Measurements from ENCODE around the gene USP33. TPM values are rescaled to one million over a fixed set of nuclear protein-coding genes. Genes with fewer than 3 reads are reported as not detected.
"Not testable (repeated sequence)": the region's sequence is repeated elsewhere in the genome, so short reads cannot be mapped to it uniquely, and the experiment has no call there.

USP33 gene
- total RNA-seq, 4 donors from 2014 or later: 67.1 to 193 (median 123) TPM

DNA sequence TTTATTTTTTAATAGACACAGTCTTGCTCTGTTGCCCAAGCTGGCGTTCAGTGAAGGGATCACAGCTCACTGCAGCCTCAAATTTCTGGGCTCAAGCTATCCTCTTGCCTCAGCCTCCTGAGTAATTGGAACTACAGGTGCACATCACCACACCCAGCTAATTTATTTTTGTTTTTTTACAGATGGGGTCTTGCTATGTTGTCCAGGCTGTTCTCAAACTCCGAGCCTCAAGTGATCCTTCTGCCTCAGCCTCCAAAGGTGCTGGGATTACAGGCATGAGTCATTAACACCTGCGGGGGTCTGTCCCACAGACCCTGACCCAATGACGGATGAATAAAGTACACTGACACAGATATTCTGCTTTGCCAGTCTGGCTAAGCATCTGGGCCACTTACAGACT, 43.6 kb downstream of the USP33 start:
- no peaks in the 10 kb centered on the region for H3K9me3 ChIP-seq
- H3K4me1 ChIP-seq: no peaks in the 10 kb centered on the region
- H3K4me3 ChIP-seq: no peak overlapping the region
- intact Hi-C loops (cut with DNase I; ENCODE audit: low total_unique reads): no loop called here
- no peaks in the 10 kb centered on the region for H3K27me3 ChIP-seq
- no peak overlapping the region for H3K27ac ChIP-seq
- TF ChIP-seq POLR2A (IDR thresholded peaks at IDR 0.05): no peak
- TF ChIP-seq, protein P1, sequence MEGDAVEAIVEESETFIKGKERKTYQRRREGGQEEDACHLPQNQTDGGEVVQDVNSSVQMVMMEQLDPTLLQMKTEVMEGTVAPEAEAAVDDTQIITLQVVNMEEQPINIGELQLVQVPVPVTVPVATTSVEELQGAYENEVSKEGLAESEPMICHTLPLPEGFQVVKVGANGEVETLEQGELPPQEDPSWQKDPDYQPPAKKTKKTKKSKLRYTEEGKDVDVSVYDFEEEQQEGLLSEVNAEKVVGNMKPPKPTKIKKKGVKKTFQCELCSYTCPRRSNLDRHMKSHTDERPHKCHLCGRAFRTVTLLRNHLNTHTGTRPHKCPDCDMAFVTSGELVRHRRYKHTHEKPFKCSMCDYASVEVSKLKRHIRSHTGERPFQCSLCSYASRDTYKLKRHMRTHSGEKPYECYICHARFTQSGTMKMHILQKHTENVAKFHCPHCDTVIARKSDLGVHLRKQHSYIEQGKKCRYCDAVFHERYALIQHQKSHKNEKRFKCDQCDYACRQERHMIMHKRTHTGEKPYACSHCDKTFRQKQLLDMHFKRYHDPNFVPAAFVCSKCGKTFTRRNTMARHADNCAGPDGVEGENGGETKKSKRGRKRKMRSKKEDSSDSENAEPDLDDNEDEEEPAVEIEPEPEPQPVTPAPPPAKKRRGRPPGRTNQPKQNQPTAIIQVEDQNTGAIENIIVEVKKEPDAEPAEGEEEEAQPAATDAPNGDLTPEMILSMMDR (IDR thresholded peaks at IDR 0.05): no peak
- no peaks in the 10 kb centered on the region for H3K36me3 ChIP-seq
- DNase-seq: no peak

DNA sequence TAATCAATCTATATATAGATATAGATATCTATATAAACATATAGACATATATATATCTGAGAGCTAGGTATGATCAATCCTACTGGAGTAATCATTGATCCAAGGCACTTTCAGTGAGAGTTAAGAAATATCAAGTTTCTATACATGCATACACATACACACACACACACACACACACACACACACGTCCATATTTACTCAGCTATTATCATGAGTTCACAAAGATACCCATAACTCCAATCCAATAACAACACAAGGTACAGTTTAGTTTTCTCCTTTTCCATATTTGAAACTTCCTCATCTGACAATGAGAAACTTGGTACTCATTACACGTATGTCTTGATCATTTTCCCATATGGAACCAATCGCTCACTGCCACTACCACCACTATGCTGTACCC, 49.9 kb downstream of the USP33 start:
- Histone ChIP-seq H3K27ac (no peak overlapping the region), H3K4me3 (no peak overlapping the region), H3K27me3 (no peaks in the 10 kb centered on the region), H3K9me3 (no peaks in the 10 kb centered on the region), H3K4me1 (no peaks in the 10 kb centered on the region), H3K36me3 (no peaks in the 10 kb centered on the region)
- intact Hi-C loops (cut with DNase I; ENCODE audit: low total_unique reads): no loop called here
- no peak for TF ChIP-seq POLR2A (IDR thresholded peaks at IDR 0.05)
- TF ChIP-seq, protein P1 (IDR thresholded peaks at IDR 0.05): no peak
- DNase-seq: no peak

DNA sequence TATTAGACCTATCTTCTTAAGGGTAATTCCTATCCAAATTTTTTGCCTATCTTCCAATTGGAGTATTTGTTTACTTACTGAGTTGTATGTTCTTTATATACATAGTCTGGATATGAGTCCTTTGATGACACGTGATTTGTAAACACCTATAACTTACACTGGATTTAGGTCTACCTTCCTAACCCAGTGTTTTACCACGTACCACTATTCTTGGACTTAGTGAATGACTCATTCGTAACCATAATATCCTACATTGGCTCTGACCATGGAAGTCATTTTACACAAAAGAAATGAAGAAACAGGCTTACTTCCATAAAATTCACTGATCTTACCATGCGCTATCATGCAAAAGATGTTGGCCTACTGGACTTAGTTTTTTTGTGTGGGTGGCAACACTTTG, 53.3 kb downstream of the USP33 start:
- no peaks in the 10 kb centered on the region for H3K9me3 ChIP-seq
- TF ChIP-seq POLR2A (IDR thresholded peaks at IDR 0.05): no peak
- TF ChIP-seq, protein P1 (IDR thresholded peaks at IDR 0.05): no peak
- no peaks in the 10 kb centered on the region for H3K36me3 ChIP-seq
- no peaks in the 10 kb centered on the region for H3K27me3 ChIP-seq
- intact Hi-C loops (cut with DNase I; ENCODE audit: low total_unique reads): no loop called here
- no peak for DNase-seq
- H3K27ac ChIP-seq: no peak overlapping the region
- no peaks in the 10 kb centered on the region for H3K4me1 ChIP-seq
- no peak overlapping the region for H3K4me3 ChIP-seq

DNA sequence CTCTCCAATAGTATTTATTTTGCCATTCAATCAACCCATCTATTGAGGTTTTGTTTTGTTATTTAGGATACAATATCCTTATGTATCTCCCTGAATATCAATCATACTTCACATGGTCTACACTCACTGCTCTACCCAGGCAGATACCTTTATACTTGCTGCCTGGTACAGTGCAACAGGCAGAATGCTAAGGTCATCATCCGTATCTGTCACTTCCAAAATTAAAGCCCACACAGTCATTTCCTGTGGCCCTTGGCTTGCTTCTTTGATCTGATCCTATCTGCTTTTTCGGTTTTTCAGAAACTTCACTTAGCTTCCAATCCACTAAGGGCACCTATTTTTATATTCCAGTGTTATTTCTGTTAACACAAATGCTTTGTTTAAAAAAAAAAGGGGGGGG, 54.9 kb downstream of the USP33 start:
- Histone ChIP-seq H3K9me3 (no peaks in the 10 kb centered on the region), H3K36me3 (no peaks in the 10 kb centered on the region), H3K4me1 (no peaks in the 10 kb centered on the region), H3K27ac (no peak overlapping the region), H3K4me3 (no peak overlapping the region), H3K27me3 (no peaks in the 10 kb centered on the region)
- intact Hi-C loops (cut with DNase I; ENCODE audit: low total_unique reads): no loop called here
- DNase-seq: no peak
- TF ChIP-seq, protein P1 (IDR thresholded peaks at IDR 0.05): no peak
- no peak for TF ChIP-seq POLR2A (IDR thresholded peaks at IDR 0.05)

DNA sequence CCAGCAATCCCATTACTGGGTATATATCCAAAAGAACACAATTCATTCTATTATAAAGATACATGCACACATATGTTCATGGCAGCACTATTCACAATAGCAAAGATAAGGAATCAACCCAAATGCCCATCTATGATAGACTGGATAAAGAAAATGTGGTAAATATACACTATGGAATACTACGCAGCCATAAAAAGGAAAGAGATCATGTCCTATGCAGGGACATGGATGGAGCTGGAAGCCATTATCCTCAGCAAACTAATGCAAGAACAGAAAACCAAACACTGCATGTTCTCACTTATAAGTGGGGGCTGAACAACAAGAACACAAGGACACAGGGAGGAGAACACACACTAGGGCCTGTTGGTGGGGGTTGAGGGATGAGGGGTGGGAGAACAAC, 60.0 kb downstream of the USP33 start:
- not testable (repeated sequence) for DNase-seq, H3K36me3 ChIP-seq

DNA sequence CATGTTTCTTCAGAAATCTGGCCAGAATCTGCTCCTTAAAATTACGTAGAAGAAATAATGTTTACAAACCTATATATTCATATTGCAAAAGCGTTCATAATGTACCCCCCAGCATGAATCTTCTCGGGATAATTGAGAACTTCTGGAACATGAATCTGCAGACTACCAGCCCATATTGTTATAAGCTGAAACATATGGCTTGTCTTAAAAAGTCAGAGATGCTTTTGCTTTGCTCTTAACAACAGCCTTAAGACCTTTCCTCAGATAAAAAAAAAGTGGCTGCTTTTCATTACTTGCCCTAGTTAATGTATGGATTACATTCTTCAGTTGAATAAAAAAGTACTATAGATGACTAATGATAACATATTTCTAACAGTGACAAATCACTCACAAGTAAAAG, 62.2 kb downstream of the USP33 start:
- no peak for DNase-seq
- Histone ChIP-seq H3K9me3 (no peaks in the 10 kb centered on the region), H3K36me3 (no peaks in the 10 kb centered on the region), H3K27ac (no peak overlapping the region), H3K4me3 (no peak overlapping the region), H3K4me1 (no peaks in the 10 kb centered on the region), H3K27me3 (no peaks in the 10 kb centered on the region)
- TF ChIP-seq POLR2A (IDR thresholded peaks at IDR 0.05): no peak
- TF ChIP-seq, protein P1 (IDR thresholded peaks at IDR 0.05): no peak
- intact Hi-C loops (cut with DNase I; ENCODE audit: low total_unique reads): no loop called here

More for the DNA sequence above, 60.0 kb downstream of the USP33 start:
- H3K27ac ChIP-seq; H3K4me3 ChIP-seq; H3K4me1 ChIP-seq; H3K9me3 ChIP-seq; intact Hi-C loops (cut with DNase I; ENCODE audit: low total_unique reads); H3K27me3 ChIP-seq: not testable (repeated sequence)
